IPS-NIHi7 (cell line): ENCODE results near the gene LRP1.
A peak's percentile ranks its signal among the peaks of the same experiment; 100 is the strongest.

Experiments used
- DNase-seq: peaks from one replicate; pipeline ENCODE4 v3.0.0; 2012; ENCODE audit warnings: mixed read lengths; ENCODE audit errors: extremely low spot score

The LRP1 gene

GRCh38 chr12:57211791-57212700 is 83.8 kb downstream of the LRP1 start:
- DNase-seq = no peak

DNA sequence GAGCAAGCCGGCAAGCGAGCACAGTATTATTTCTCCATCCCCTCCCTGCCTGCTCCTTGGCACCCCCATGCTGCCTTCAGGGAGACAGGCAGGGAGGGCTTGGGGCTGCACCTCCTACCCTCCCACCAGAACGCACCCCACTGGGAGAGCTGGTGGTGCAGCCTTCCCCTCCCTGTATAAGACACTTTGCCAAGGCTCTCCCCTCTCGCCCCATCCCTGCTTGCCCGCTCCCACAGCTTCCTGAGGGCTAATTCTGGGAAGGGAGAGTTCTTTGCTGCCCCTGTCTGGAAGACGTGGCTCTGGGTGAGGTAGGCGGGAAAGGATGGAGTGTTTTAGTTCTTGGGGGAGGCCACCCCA is 84.4 kb downstream of the LRP1 start:
- DNase-seq = no peak

DNA sequence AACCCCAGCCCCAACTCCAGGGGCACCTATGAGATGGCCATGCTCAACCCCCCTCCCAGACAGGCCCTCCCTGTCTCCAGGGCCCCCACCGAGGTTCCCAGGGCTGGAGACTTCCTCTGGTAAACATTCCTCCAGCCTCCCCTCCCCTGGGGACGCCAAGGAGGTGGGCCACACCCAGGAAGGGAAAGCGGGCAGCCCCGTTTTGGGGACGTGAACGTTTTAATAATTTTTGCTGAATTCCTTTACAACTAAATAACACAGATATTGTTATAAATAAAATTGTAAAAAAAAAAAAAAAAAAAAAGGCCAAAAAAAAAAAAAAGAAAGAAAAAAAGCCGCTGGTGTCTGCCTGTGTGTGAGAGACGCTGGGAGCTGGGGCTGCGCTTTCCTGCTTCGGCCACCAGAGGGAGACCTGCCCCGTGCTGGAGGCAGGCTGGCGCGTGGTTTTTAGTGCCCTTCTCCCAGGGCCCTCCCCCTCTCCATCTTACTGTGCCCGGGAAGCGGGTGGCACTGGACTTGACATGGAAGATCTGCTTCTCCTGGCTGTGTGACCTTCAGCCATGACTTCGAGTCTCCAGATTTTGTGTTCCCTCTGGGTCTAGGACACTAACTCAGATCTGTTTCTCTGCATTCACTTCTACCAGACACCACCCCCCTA is 84.9 kb downstream of the LRP1 start:
- DNase-seq = peak; percentile 92

- DNase-seq = no peak
These were observed 85.6 kb downstream of the LRP1 start for GRCh38 chr12:57213763-57214397.

GRCh38 chr12:57214398-57214781 is 86.1 kb downstream of the LRP1 start:
- DNase-seq = peak; percentile 86

GRCh38 chr12:57215065-57215464 is 86.8 kb downstream of the LRP1 start:
- no peak for DNase-seq

GRCh38 chr12:57215668-57216013 is 87.4 kb downstream of the LRP1 start:
- no peak for DNase-seq

DNA sequence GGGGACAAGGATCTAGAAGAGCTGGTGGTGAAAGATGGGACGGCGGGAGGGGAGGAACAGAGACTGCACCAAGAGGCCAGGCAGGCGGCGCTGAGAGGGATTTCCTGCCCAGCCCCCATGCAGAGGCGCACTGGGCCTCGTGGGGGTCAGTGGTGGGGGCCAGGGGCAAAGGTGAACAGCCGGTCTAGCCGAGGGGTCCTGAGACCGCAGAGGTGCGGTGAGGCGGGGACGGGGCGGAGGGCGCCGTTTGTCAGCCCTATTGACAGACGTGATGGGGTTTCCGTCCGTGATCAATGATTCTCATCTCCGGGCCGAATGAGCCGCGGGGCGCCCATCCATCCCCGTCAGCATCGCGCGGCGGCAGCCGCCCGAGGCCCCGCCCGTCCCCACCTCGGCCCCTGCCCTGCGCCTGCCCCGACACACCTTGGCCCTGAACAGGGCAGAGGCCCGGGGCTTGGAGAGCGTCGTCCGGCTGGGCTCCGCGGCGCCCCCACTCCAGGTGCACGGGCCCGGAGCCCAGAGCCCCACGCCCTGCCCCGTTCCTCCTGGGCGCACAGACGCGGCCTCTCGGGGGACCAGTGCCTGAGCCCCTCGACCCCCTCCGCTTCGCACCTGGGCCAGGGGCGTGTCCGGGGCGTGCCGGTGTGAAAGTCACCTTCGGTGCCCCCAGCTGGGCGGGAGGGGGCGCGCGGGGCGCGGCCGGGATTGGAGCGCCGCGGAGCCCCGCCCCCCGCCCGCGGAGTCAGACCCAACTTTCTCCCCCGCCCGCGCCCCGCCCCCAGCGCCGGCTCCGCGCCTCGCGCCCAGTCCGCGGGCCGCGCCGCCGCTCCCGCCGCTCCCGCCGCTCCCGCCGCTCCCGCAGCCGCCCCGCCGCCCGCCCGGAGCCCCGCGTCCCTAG is 88.0 kb downstream of the LRP1 start, which contains the start of gene NXPH4:
Gene NXPH4, plus strand, starts transcription at position 781 of the 898 bp plus-strand sequence. CDS start 176 bp downstream, outside the sequence.
- peak; percentile 67 for DNase-seq

- no peak for DNase-seq
These were observed 88.9 kb downstream of the LRP1 start for GRCh38 chr12:57216921-57217879.

DNA sequence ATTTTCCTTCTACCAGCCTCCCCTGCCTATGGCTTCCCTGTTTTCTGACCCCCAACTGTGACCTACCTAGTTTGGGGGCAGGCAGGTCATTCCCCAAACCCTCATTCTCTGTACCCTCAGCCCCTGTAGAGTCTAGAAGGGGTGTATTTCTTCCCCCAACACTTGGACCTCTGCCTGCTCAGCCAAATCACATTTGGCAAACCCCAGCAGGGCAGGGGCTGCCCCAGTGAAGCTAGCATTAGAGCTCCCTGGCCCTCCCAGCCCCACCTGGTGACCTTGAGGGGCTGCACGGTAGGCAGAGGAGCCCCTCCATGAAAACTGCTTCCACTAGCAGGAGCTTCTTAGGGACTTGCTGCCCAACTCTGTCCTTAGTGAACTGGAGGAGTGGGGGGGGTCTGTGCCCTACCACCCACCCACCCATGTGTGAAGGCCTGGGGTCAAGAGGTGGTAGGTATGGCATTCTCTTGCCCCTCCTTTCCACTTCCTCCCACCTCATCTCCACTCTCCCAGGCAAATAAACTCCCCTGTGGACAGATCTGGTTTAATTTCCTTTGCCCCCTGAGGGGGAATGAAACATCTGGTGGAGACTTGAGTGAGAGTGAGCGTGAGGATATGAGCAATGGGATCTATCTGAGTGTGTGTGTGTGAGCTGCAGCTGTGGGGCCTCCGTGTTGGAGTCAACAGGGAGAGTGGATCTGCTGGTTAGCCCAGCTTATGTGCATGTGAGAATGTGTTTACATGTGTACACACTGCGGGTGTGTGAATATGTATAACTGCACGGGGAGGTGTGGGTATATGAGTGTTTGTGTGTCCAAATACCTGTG is 90.0 kb downstream of the LRP1 start:
- DNase-seq = no peak

DNA sequence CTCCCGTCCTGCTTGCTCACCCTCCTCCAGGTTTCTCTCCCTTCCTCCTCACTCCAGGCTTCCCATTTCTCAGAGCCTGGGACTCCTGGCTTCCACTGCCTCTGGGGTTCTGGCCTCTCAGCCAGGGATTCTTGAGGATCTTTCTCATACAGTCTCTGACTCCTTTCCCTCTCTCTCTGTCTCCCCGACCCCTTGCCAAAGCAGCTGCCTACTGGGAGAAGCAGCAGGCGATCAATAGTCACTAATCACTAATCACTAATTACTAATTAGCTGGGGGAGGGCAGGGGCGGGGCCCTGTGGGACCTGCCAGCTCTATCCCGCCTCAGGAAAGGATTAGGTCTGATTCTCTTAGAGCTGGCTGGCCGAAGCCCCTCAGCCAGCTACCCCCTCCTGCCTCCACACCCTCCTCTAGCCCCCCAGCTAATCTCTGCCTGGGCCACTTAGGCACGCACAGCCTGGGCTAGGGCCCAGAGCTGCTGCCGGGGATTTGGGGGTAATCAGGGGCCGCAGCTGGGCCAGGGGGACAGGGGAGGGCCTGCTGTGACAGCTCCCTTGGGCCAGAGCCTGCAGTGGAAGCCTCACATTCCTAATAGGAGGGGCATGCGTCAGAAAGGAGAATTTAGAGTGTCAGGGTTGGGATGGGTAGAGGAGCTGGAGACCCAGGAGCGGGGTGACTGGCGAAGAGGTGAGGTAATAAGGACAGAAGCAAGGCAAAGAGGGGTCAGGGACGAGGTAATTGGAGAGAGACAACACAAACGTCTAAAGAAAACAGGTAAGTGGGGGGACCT is 91.1 kb downstream of the LRP1 start:
- DNase-seq = no peak

GRCh38 chr12:57219993-57220754 is 91.9 kb downstream of the LRP1 start:
- no peak for DNase-seq

DNA sequence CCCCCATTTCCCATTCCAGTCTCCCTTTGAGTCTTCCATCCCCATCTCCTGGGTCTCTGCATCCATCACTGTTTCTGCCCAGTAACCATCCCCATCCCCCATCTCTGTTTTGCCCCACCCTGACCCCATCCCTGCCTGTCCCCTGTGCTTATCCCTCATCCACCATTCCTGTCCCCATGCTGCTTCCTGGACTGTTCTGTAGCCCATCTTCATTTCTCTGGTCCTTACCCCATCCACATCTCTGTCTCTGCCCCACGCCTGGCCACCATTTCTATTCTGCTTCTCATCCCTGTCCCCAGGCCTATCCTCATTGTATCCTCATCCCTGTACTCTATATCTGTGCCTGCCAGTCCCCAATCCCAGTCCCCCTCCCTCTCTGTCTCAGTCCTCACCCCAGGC is 92.5 kb downstream of the LRP1 start:
- no peak for DNase-seq

- no peak for DNase-seq
These were observed 93.1 kb downstream of the LRP1 start for GRCh38 chr12:57221169-57221917.

DNA sequence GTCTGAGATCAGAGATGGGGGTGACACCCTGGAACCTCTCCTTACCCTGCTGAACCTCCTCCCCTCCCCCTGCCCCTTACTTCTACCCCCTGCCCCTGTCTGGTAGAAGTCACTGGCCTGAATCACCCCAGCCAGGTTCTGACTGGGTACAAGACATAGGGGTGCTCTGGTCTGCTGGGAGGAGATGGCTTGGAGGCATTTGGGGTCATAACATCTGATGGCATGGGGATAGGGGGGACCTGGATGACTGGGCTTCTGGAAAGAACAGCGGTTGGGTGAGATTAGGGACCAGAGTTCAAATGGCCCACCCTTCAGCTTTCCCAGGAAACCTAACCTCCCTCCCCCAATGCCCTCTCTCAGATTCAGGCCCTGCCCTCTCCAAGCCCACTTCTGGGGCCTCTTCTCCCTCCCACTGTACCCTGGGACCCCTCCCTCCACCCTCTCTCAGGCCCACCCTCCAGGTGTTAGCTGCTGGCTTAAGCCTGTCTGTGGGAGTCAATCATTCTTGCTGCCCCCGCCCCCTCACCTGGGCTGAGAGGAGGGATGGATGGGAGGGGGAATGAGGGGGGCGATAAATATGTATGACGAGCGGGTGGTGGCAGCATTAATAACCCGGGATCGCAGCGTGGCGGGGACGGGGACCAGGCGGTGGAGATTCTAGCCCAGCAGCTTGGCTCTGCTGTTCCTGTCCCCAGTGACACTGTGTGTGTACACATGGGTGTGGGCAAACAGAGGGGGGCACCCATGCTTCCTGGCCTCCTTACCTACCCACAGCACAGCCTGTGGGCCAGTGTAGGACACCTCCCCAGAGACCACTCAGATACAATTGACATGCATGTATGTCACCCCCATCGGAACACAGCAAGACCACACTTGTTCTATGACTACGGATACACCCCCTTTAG is 94.3 kb downstream of the LRP1 start:
- no peak for DNase-seq
